ENCODE measurements around the gene TMTC3.

GRCh38 chr12:88242571-88242925 lies 100.4 kb downstream of the TMTC3 start:
- TF ChIP-seq CTCF (IDR thresholded peaks at IDR 0.05; ENCODE audit: insufficient read depth, low read length), result no peak
- TF ChIP-seq GABPA (IDR thresholded peaks at IDR 0.05; ENCODE audit: low read depth), result no peak
- TF ChIP-seq POLR2AphosphoS5 (IDR thresholded peaks at IDR 0.05; ENCODE audit: low read depth), result no peak
- no peak for TF ChIP-seq REST (IDR thresholded peaks at IDR 0.05; ENCODE audit: insufficient replicate concordance, low read depth)
- no peak for TF ChIP-seq SPI1 (IDR thresholded peaks at IDR 0.05; ENCODE audit: borderline replicate concordance, low read depth)

Measured in HL-60 (cell line).